DMS114 treated with DMSO at 0.1 percent for 48 hours (cell line): ENCODE data around the gene DDX11.
"Not testable (repeated sequence)": the region's sequence is repeated elsewhere in the genome, so short reads cannot be mapped to it uniquely, and the experiment has no call there.

Experiments used
- DNase-seq: peaks from one replicate; lab custom pipeline; 2025; ENCODE audit not compliant: unreplicated experiment; lab: John Stamatoyannopoulos, UW

Gene DDX11

DNA sequence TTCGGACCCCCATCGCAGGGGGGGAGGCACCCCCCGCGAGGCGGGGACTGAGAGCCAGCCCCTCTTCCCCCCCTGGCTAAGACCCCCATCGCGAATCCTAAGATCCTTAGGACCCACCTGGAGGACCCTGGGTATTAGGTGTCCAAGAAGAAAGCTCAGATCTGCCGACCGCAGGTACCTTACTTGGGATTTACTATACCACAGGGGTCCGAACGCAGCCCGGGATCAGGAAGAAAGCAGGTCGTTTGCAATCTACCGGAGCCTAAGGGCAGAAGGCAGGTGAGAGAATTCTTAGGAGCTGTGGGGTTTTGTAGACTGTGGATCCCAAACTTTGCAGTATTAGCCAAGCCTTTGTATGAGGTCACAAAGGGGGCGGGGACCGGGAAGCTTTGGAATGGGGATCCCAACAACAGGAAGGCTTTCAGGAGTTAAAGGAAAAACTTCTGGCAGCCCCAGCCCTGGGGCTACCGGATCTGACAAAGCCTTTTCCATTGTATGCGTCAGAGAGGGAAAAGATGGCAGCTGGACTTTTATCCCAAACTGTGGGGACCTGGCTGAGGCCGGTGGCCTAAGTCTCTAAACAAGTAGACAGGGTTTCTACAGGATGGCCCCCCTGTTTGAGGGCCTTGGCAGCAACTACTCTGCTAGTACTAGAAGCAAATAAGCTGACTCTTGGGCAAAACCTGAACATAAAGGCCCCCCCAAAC is 47.5 kb downstream of the DDX11 start:
- not testable (repeated sequence) for DNase-seq

DNA sequence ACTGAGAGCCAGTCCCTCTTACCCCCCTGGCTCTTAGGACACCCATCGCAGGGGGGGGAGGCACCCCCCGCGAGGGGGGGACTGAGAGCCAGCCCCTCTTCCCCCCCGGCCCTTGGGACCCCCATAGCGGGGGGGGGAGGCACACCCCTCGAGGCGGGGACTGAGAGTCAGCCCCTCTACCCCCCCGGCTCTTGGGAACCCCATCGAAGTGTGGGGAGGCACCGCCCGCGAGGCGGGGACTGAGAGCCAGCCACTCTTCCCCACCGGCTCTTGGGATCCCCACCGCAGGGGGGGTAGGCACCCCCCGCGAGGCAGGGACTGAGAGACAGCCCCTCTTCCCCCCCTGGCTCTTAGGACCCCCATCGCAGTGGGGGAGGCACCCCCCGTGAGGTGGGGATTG is 48.8 kb downstream of the DDX11 start:
- no peak for DNase-seq

DNA sequence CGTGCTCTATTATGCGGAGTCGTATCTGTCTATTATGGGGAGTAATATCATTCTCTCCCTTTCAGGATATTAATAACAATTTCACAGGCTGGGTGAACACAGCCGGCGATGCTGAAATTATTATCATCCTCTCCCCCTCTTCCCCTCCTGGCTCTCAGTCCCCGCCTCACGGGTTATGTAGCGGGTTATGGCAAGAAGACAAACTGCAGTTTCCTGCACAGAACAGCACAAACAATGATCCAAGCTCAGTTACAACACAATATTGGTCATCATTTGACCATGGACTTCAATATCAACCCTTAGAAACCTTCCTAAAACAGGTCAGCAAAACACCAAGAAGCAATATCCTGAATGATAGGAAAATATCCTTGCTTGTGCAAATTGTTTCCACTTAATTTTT is 50.5 kb downstream of the DDX11 start:
- not testable (repeated sequence) for DNase-seq

DNA sequence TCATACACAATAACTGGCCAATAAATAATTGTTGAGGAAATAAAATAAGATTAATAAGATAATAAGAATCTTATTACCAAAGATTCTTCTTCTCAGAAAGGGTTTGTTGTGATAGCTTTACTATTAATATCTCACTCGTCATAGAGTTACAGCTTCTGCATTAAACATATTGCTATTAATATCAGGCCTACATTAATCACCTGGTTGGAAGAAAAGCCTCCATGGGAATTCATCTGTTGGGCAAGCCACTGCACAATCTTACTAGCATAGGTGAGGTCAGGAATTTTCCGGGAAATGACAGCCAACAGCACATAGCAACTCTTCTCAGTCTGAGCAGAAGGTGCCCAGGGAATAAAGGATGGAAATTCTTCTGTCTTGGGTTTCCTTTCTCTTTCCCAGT is 51.5 kb downstream of the DDX11 start:
- not testable (repeated sequence) for DNase-seq

DNA sequence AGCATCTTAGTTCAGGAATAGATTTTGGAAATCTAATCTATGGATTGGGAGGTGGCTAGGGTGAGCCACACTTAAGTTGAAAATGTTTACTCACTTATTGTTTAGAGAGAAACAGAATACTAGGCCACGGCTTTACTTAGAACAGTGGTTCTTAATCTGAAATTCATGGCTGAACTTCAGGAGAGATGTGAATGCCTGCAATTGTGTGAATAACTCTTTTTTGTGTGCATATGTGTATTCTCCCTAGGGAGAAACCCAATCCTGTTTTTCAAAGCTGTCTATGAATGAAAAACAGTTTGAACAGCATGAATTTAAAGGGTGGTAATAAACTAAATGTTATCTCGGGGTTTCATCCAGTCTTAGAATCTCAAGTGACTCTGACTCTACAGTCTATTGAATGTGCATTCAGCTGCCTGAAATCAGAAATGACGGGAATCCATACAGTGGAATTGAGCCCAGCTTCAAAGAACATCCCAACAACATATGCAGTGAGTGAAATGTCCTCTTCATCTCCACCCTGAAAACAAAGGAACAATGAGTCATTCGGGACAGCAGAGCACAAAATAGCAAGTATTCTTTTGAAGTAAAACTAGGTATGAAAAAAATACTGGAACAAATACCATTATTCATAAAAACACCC is 53.7 kb downstream of the DDX11 start:
- DNase-seq = not testable (repeated sequence)

DNA sequence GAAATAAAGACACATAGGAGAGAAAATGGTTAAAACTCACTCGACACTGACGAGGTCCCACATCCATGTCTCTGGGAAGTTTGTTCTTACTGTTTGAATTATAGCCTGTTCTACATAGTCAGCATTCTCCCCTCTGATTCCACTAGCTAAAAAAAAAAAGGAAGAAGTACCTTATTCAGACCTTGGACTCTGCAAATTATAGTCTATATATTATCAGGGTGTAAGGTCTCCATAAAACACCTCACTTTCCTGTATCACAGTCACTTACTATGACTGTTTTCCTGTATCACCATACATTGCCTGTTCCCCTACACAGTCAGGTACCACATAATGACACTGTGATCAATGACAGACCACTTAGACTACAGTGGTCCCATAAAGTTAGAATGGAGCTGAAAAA is 62.9 kb downstream of the DDX11 start:
- not testable (repeated sequence) for DNase-seq

DNA sequence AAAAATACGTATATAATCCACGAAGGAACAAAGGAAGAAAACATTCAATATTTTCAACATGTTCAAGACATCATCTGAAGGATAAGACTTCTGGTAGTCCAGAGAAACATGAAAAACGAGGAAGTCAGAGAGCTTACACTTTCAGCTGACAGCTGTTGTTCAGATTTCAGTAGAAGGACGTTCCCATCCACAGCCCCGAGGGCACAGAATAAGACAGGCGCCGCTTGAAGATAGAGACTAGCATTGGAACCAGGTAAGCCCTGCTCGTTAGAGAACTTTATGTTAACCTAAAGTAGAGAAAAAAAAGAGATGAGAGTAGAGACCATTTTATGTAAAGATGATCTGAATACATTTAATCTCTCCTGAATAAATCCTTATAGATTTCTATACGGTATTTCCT is 71.1 kb downstream of the DDX11 start:
- DNase-seq = not testable (repeated sequence)

DNA sequence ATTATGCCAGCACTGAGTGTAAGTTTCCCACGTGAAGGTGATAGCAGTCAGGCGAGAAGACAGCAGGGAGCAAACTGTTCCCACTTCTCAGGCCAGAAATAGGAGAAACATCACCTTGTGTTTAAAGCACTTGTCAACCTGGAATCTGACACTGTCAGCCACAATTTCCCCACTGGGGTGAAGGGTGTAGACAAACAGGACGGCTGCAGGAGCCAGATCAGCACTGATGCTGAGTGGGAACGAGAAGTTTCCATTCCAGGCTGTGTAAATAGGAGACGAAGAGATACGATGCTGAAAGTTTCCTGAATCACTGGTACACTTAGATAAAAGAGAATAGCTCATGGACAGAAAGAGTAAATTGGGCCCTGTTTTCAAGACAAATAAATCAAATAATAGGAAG is 71.6 kb downstream of the DDX11 start:
- DNase-seq = not testable (repeated sequence)

DNA sequence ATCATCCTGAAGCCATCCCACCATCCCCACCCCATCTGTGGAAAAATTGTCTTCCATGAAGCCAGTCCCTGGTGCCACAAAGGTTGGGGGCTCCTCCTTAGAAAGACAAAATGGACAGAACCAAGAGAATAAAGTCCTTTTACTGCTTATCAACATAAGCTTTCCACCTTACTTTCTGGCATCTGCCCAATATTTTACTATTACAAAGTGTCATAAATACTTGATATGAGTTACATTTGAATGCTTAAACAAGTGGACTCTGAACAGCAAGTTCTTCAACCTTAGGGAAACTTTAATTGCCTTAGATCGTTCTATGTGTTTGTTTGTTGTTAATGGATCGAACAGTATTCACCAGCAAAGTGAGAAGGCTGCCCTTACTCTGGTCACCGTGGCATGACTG is 73.8 kb downstream of the DDX11 start:
- DNase-seq = not testable (repeated sequence)

DNA sequence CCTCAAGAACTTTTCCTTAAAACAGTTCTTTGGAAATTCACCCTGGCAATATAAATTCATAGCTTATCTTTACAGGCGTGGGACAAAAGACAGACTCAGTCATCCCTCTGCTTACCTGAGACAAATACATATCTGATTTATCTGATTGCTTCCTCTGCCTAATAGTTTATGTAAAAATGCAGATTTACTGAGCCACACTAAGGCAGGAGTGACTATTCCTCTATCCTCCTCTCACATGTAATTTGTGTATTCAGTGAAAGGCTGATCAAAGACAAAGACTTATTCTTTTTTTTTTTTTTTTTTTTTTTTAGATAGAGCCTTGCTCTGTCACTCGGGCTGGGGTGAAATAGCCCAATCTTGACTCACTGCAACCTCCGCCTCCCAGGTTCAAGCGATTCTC is 77.1 kb downstream of the DDX11 start:
- not testable (repeated sequence) for DNase-seq
